HCT116 (cell line): ENCODE results near the gene ASB17. TPM values are rescaled to one million over a fixed set of nuclear protein-coding genes. Genes with fewer than 3 reads are reported as not detected.

Source experiments
- ATAC-seq: fragments of 200-7000 bp; cut with Tn5 transposase; 2 replicates; pipeline ENCODE4 v1.9.1; 2020; ENCODE audit warnings: mild to moderate bottlenecking, moderate library complexity
- BruUV-seq: library from RNA; stranded (reverse); fragments of 400-500 nt; replicated peaks from 2 replicates; lab custom pipeline; 2021; lab: Mats Ljungman, UMichigan
- CTCF ChIA-PET: fragments of 300-600 bp; sonication (Branson Sonifier 250); formaldehyde crosslinking; loops from one replicate; lab custom pipeline; 2021; ENCODE audit warnings: antibody characterized with exemption; lab: Charles Lee
- POLR2A ChIA-PET: fragments of 300-600, 350-600 bp; sonication (Branson Sonifier 250); formaldehyde crosslinking; loops from one replicate; lab custom pipeline; 2021; ENCODE audit warnings: antibody characterized with exemption; lab: Charles Lee
- RAD21 ChIA-PET, 2 experiments: fragments of 300-600 bp; sonication (Branson Sonifier 250); formaldehyde crosslinking; loops; one replicate each; lab custom pipeline; 2023; ENCODE audit warnings: low total read pairs in 2 of 2; ENCODE audit not compliant: uncharacterized antibody in 2 of 2, unreplicated experiment in 2 of 2, low non-redundant PET in 1 of 2; lab: Charles Lee
- DNase-seq: peaks from one replicate; pipeline ENCODE4 v3.0.0-alpha.2; 2010; ENCODE audit warnings: low read depth, low spot score
- H2AFZ ChIP-seq: fragments of 200-600 bp; shearing (Covaris generic), sonication (generic); 2 replicates; pipeline ENCODE4 v1.6.1; 2017; ENCODE audit warnings: low read depth, mixed run types, mixed read lengths, antibody characterized with exemption, low read length; ENCODE audit not compliant: poor library complexity, severe bottlenecking
- H3K27ac ChIP-seq: 2 replicates; pipeline ENCODE4 v1.5.1; 2012; ENCODE audit warnings: low read depth, low read length
- H3K27me3 ChIP-seq: fragments of 200-600 bp; sonication (generic); 2 replicates; pipeline ENCODE4 v1.6.1; 2016; ENCODE audit warnings: mixed run types, low read length, mixed read lengths; ENCODE audit not compliant: insufficient read depth
- H3K36me3 ChIP-seq, 2 experiments: fragments of 200-500 bp in 1 of 2; fragments of 200-600 bp in 1 of 2; sonication (Bioruptor generic) in 1 of 2; sonication (generic) in 1 of 2; 2 replicates each; pipeline versions ENCODE4 v1.5.1 to v1.6.1; 2014 to 2016; ENCODE audit warnings: low read length in 2 of 2, inconsistent platforms in 1 of 2, mixed read lengths in 1 of 2, mixed run types in 1 of 2; ENCODE audit not compliant: insufficient read depth in 2 of 2, control insufficient read depth in 1 of 2
- H3K4me1 ChIP-seq, 2 experiments: fragments of 200-600 bp in 1 of 2; sonication (generic) in 1 of 2; 2 replicates each; pipeline versions ENCODE4 v1.5.1 to v1.6.1; 2012 to 2017; ENCODE audit warnings: low read length in 2 of 2, inconsistent platforms in 1 of 2, mild to moderate bottlenecking in 1 of 2, mixed read lengths in 1 of 2, mixed run types in 1 of 2, moderate library complexity in 1 of 2; ENCODE audit not compliant: insufficient read depth in 2 of 2, control insufficient read depth in 1 of 2
- H3K4me2 ChIP-seq: fragments of 200-600 bp; sonication (generic); 2 replicates; pipeline ENCODE4 v1.6.1; 2017; ENCODE audit warnings: mixed run types, low read length, mixed read lengths
- H3K4me3 ChIP-seq, 2 experiments: fragments of 200-600 bp in 1 of 2; sonication (generic) in 1 of 2; replicated peaks in 1 of 2; 2 replicates each; pipeline ENCODE4 v1.5.1; 2011 to 2016; ENCODE audit warnings: low read length in 2 of 2, control low read depth in 1 of 2, low read depth in 1 of 2, mild to moderate bottlenecking in 1 of 2, mixed read lengths in 1 of 2, mixed run types in 1 of 2
- H3K79me2 ChIP-seq: fragments of 200-600 bp; sonication (generic); 2 replicates; pipeline ENCODE4 v1.6.1; 2017; ENCODE audit warnings: mild to moderate bottlenecking, mixed run types, low read length, moderate library complexity, mixed read lengths; ENCODE audit not compliant: insufficient read depth
- H3K9ac ChIP-seq: fragments of 200-600 bp; sonication (generic); 2 replicates; pipeline ENCODE4 v1.6.1; 2016; ENCODE audit warnings: low read length, mixed read lengths
- H3K9me2 ChIP-seq: fragments of 200-600 bp; sonication (generic), shearing (Covaris generic); 2 replicates; pipeline ENCODE4 v1.6.1; 2017; ENCODE audit warnings: mixed run types, mild to moderate bottlenecking, moderate library complexity; ENCODE audit not compliant: insufficient read depth
- H3K9me3 ChIP-seq, 2 experiments: fragments of 200-500 bp in 1 of 2; fragments of 200-600 bp in 1 of 2; sonication (Bioruptor generic) in 1 of 2; sonication (generic) in 1 of 2; 2 replicates each; pipeline ENCODE4 v1.6.1; 2014 to 2017; ENCODE audit warnings: low read length in 2 of 2, mixed read lengths in 2 of 2, inconsistent platforms in 1 of 2, low read depth in 1 of 2, mild to moderate bottlenecking in 1 of 2, mixed run types in 1 of 2, moderate library complexity in 1 of 2; ENCODE audit not compliant: control insufficient read depth in 1 of 2, insufficient read depth in 1 of 2
- H4K20me1 ChIP-seq: fragments of 200-600 bp; sonication (generic), shearing (Covaris generic); 2 replicates; pipeline ENCODE4 v1.6.1; 2017; ENCODE audit warnings: mixed run types, mild to moderate bottlenecking, moderate library complexity; ENCODE audit not compliant: insufficient read depth
- CBX3 ChIP-seq: IDR thresholded peaks from 2 replicates; pipeline ENCODE4 v1.6.1; 2012; ENCODE audit warnings: low read depth
- CEBPB ChIP-seq: IDR thresholded peaks from 2 replicates; pipeline ENCODE4 v1.6.1; 2012; ENCODE audit warnings: low read depth
- EGR1 ChIP-seq: IDR thresholded peaks from 2 replicates; pipeline ENCODE4 v1.6.1; 2012; ENCODE audit warnings: low read depth
- EZH2 ChIP-seq: fragments of 200-600 bp; sonication (generic); IDR thresholded peaks from 2 replicates; pipeline ENCODE4 v1.6.1; 2017; ENCODE audit warnings: antibody characterized with exemption, mixed run types
- EZH2phosphoT487 ChIP-seq: fragments of 200-600 bp; IDR thresholded peaks from 2 replicates; pipeline ENCODE4 v1.6.1; 2018; ENCODE audit warnings: antibody characterized with exemption, borderline replicate concordance
- JUND ChIP-seq: IDR thresholded peaks from 2 replicates; pipeline ENCODE4 v1.6.1; 2012
- POLR2A ChIP-seq: IDR thresholded peaks from 2 replicates; pipeline ENCODE4 v1.7.0; 2011; ENCODE audit warnings: borderline replicate concordance; ENCODE audit not compliant: insufficient read depth, insufficient read length; ENCODE audit errors: extremely low read depth
- POLR2AphosphoS5 ChIP-seq: IDR thresholded peaks from 2 replicates; pipeline ENCODE4 v1.6.1; 2011; ENCODE audit warnings: mild to moderate bottlenecking, low read depth, low read length, moderate library complexity
- RAD21 ChIP-seq: IDR thresholded peaks from 2 replicates; pipeline ENCODE4 v1.6.1; 2012; ENCODE audit warnings: low read depth, mild to moderate bottlenecking
- SP1 ChIP-seq: IDR thresholded peaks from 2 replicates; pipeline ENCODE4 v1.6.1; 2012; ENCODE audit warnings: low read depth
- TCF7L2 ChIP-seq: IDR thresholded peaks from 2 replicates; pipeline ENCODE4 v1.7.0; 2011; ENCODE audit warnings: borderline replicate concordance, inconsistent platforms; ENCODE audit not compliant: insufficient read depth, insufficient read length; ENCODE audit errors: extremely low read depth
- YY1 ChIP-seq: IDR thresholded peaks from 2 replicates; pipeline ENCODE4 v1.6.1; 2011; ENCODE audit warnings: low read length, low read depth, moderate library complexity, mild to moderate bottlenecking; ENCODE audit not compliant: insufficient replicate concordance; ENCODE audit errors: extremely low read depth
- ZFX ChIP-seq: fragments of 450-650 bp; IDR thresholded peaks from 2 replicates; pipeline ENCODE4 v1.6.1; 2017
- intact Hi-C: fragments of 100-400 bp; cut with micrococcal nuclease; formaldehyde crosslinking; loops from 2 replicates; pipeline ENCODE4 v1.10.0; 2022
- total RNA-seq: library from RNA; stranded (reverse); gene quantifications from one replicate; pipeline ENCODE4 v1.2.1, GENCODE V29; 2021; ENCODE audit not compliant: unreplicated experiment
- TF ChIP-seq, protein P1 (sequence below): IDR thresholded peaks from 2 replicates; pipeline ENCODE4 v1.6.1; 2012; ENCODE audit warnings: low read depth
- TF ChIP-seq, protein P2 (sequence below): IDR thresholded peaks from 2 replicates; pipeline ENCODE4 v1.6.1; 2012
- TF ChIP-seq, protein P3 (sequence below), 3 experiments: fragments of 200-600 bp in 1 of 3; sonication (generic) in 1 of 3; IDR thresholded peaks in 2 of 3; conservative IDR thresholded peaks in 1 of 3; 2 replicates each; pipeline ENCODE4 v1.5.1; 2012 to 2017; ENCODE audit warnings: low read depth in 2 of 3, low read length in 2 of 3, antibody characterized with exemption in 1 of 3, borderline replicate concordance in 1 of 3, control low read depth in 1 of 3, mild to moderate bottlenecking in 1 of 3, mixed read lengths in 1 of 3, mixed run types in 1 of 3, moderate library complexity in 1 of 3; ENCODE audit not compliant: insufficient read depth in 1 of 3
- TF ChIP-seq, protein P4 (sequence below): IDR thresholded peaks from 2 replicates; pipeline ENCODE4 v1.6.1; 2011; ENCODE audit warnings: mild to moderate bottlenecking, low read length, moderate library complexity; ENCODE audit not compliant: insufficient replicate concordance; ENCODE audit errors: extremely low read depth

ASB17 gene
- total RNA-seq, 1 experiment from 2014 or later: not detected

- TF ChIP-seq, protein P1, sequence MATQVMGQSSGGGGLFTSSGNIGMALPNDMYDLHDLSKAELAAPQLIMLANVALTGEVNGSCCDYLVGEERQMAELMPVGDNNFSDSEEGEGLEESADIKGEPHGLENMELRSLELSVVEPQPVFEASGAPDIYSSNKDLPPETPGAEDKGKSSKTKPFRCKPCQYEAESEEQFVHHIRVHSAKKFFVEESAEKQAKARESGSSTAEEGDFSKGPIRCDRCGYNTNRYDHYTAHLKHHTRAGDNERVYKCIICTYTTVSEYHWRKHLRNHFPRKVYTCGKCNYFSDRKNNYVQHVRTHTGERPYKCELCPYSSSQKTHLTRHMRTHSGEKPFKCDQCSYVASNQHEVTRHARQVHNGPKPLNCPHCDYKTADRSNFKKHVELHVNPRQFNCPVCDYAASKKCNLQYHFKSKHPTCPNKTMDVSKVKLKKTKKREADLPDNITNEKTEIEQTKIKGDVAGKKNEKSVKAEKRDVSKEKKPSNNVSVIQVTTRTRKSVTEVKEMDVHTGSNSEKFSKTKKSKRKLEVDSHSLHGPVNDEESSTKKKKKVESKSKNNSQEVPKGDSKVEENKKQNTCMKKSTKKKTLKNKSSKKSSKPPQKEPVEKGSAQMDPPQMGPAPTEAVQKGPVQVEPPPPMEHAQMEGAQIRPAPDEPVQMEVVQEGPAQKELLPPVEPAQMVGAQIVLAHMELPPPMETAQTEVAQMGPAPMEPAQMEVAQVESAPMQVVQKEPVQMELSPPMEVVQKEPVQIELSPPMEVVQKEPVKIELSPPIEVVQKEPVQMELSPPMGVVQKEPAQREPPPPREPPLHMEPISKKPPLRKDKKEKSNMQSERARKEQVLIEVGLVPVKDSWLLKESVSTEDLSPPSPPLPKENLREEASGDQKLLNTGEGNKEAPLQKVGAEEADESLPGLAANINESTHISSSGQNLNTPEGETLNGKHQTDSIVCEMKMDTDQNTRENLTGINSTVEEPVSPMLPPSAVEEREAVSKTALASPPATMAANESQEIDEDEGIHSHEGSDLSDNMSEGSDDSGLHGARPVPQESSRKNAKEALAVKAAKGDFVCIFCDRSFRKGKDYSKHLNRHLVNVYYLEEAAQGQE: no peak
- TF ChIP-seq SP1 (no peak), POLR2A (no peak)
Measured at GRCh38 chr1:75953461-75953860, 21.3 kb upstream of the ASB17 start (continued).

GRCh38 chr1:75952016-75952415 lies 19.8 kb upstream of the ASB17 start:
- ATAC-seq: no peak
- Histone ChIP-seq H4K20me1 (no peaks in the 10 kb centered on the region), H3K9me3 (no peaks in the 10 kb centered on the region), H3K9me2 (no peaks in the 10 kb centered on the region), H2AFZ (no peak overlapping the region), H3K9ac (no peak overlapping the region), H3K27me3 (no peaks in the 10 kb centered on the region), H3K79me2 (no peaks in the 10 kb centered on the region), H3K36me3 (no peaks in the 10 kb centered on the region)
- BruUV-seq: no TSS peak
- DNase-seq: no peak
- intact Hi-C loops: no loop called here
- RAD21 ChIA-PET: no interaction called here
- TF ChIP-seq TCF7L2 (no peak), POLR2AphosphoS5 (no peak), ZFX (no peak), YY1 (no peak), CEBPB (no peak), EZH2 (no peak), JUND (no peak), EZH2phosphoT487 (no peak), RAD21 (no peak), SP1 (no peak), CBX3 (no peak), EGR1 (no peak)
- TF ChIP-seq, protein P2, sequence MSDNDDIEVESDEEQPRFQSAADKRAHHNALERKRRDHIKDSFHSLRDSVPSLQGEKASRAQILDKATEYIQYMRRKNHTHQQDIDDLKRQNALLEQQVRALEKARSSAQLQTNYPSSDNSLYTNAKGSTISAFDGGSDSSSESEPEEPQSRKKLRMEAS: no peak
- TF ChIP-seq, protein P3, sequence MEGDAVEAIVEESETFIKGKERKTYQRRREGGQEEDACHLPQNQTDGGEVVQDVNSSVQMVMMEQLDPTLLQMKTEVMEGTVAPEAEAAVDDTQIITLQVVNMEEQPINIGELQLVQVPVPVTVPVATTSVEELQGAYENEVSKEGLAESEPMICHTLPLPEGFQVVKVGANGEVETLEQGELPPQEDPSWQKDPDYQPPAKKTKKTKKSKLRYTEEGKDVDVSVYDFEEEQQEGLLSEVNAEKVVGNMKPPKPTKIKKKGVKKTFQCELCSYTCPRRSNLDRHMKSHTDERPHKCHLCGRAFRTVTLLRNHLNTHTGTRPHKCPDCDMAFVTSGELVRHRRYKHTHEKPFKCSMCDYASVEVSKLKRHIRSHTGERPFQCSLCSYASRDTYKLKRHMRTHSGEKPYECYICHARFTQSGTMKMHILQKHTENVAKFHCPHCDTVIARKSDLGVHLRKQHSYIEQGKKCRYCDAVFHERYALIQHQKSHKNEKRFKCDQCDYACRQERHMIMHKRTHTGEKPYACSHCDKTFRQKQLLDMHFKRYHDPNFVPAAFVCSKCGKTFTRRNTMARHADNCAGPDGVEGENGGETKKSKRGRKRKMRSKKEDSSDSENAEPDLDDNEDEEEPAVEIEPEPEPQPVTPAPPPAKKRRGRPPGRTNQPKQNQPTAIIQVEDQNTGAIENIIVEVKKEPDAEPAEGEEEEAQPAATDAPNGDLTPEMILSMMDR (IDR thresholded peaks at IDR 0.05 in 2 of 3, conservative IDR thresholded peaks at IDR 0.05 in 1 of 3; ENCODE audit: borderline replicate concordance in 1 of 3, insufficient read depth in 1 of 3, low read depth in 2 of 3, low read length in 2 of 3): no peak
- TF ChIP-seq, protein P4, sequence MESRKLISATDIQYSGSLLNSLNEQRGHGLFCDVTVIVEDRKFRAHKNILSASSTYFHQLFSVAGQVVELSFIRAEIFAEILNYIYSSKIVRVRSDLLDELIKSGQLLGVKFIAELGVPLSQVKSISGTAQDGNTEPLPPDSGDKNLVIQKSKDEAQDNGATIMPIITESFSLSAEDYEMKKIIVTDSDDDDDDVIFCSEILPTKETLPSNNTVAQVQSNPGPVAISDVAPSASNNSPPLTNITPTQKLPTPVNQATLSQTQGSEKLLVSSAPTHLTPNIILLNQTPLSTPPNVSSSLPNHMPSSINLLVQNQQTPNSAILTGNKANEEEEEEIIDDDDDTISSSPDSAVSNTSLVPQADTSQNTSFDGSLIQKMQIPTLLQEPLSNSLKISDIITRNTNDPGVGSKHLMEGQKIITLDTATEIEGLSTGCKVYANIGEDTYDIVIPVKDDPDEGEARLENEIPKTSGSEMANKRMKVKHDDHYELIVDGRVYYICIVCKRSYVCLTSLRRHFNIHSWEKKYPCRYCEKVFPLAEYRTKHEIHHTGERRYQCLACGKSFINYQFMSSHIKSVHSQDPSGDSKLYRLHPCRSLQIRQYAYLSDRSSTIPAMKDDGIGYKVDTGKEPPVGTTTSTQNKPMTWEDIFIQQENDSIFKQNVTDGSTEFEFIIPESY: no peak
- TF ChIP-seq, all 23 proteins: peak for 0
- CTCF ChIA-PET: no interaction called here
- Histone ChIP-seq H3K4me3 (no peak overlapping the region), H3K4me2 (no peak overlapping the region), H3K27ac (no peak overlapping the region), H3K4me1 (peaks cover 0 to 5% of the 10 kb centered on the region in 2 experiments; a peak in 1 of 4 replicates)
- POLR2A ChIA-PET: no interaction called here
